HG03280 (cell line): ENCODE measurements around the gene DNAJC7.
A peak's percentile ranks its signal among the peaks of the same experiment; 100 is the strongest.
"Not testable (repeated sequence)": the region's sequence is repeated elsewhere in the genome, so short reads cannot be mapped to it uniquely, and the experiment has no call there.

Experiments used
- ATAC-seq: cut with Tn5 transposase; IDR thresholded peaks from one replicate; pipeline ENCODE4 v1.9.1; 2021; ENCODE audit warnings: mild to moderate bottlenecking, moderate library complexity; ENCODE audit not compliant: unreplicated experiment

The DNAJC7 gene

DNA sequence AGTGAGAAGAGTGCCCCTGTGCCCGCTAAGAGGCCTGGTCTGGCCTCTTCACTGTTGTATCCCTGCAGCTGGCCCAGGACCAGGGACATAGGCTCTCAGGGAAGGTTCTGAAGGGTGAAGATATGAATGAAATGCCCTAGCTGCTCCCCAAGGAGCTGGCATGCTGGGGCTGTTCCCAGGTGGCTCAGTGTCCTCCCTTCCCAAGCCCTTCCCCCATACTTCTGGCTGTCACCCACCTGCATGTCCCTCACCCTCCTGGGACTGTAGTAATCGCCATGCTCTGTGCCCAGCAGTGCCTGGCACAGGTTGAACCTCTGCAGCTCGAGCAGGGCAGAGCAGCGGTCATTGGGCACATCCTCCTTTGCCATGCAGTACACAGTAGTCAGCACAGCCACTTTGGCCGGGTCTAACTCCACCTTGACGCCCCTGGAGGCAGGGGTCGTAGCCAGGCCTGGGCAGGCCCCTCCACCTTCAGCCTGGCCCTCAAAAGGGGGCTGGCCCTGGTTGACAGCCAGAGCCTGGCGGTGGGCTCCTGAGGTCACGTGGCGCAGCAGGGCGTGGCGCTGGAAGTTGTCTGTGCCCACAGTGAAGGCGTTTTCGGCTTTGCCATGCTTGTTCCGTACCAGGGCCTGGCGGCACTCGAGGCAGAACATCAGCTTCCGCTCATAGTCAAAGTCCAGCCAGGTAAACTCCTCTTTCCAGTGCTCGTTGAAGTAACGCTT is 25.5 kb upstream of the DNAJC7 start:
- ATAC-seq = no peak

DNA sequence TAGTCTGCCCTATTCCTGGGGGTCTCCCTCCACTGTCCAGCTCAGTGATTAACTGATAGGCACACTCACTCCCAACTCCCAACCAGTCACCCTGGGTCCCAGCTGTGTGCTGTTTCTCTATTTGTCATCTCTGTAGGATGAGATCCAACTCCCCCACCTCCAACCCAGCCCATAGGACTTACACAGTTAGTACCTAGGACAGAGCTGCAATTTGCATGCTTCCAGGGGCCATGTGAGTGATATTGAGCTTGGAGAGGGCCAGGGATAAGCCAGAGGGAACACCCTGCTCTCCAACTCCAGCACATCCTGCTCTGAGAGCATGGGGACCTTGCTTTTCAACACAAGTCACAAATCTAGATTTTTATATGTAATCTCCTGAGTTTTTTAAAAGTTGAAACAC is 24.4 kb upstream of the DNAJC7 start:
- no peak for ATAC-seq

DNA sequence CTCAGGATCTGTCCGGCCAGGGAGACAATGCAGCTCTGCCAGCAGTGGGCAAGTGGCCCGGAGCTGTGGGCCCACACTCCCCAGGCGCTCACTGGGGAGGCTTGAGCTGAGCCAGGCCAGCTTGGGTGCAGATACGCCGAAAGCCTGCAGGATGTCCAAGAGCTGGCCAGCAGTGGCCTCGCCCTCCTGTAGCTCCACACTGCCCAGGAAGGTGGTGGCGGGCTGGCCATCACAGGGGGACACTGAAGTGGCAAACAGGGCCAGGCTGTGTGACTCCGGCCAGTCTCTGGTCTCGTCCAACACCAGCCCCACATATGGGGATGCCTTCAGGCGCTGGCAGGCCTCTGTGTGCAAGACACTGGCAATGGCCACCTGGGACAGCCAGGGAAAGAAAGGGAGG is 23.6 kb upstream of the DNAJC7 start:
- ATAC-seq = no peak

DNA sequence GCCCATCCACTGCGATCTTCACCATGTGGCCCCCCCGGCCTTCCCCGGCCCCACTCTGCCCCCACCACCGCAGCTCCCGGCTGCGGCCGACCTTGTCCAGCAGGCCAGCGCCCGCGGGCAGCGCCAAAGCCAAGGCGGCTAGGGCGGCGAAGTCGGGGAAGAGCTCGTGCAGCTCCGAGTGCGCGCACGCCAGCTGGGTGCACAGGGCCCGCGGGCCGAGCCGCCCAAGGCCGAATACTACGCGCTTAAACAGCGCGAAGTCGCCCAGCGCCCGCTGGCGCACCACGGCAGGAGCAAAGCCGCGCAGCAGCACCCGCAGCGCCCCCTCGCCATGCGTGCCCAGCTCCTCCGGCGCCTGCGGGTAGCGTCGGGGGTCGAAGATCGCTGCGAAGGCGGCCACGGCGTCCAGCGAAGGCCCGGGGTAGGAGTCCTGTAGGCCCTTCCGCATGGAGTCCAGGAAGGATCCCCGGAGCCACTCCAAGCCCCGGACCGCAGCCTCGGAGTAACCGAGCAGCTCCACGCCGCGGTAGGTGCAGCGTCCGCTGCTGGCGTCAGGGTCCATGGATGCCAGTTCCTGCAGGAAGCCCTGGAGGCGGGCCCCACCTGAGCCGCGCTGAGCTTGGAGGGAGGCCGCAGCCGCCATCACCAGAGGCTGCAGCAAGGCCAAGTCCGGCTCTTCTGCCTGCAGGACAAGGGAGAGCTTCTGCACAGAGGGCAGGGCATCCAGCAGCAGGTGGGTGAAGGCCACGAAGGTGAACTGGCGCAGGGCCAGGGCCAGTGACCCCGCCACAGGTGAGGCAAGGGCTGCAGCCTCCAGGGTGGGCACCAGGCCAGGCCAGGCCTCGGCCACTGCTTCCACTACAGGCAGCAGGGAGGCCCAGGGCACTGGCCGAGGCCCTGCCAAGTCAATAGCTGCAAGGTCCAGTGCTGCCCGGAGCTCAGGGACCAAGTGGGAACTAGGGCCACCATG is 22.8 kb upstream of the DNAJC7 start:
- no peak for ATAC-seq

DNA sequence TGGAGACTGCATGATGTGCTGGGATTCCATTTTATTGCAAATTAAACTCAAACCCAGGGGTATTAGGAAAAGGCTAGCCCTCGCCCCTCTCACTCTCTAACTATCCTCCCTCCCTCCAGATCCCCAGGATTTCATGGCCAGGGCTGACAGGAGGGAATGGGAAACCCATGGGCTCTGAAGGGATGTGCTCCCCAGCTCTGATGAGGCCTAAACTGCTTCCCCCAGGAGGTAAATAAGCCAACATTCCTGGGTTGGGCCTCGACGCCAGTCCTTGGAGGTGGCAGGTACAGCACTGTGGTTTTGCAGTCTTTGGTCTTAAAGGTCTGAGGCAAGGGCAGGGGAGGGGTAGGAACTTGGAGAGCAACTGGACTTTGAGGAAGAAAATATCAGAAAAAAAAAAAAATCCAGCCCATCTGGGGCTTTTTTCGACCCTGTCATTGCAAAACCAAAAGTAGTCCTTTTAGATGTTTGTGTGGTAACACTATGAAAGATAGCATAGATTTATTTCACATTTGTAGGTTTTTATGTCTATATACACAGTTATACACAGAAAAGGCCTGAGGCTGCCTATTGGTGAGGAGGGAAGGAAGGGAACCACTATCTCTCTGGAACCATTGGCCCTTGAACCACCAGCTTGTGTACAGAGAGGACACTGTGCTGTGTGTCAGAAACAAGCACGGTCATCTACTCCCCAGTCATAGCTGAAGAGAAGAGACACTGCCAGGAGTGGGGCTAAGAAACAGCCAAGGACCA is 21.2 kb upstream of the DNAJC7 start:
- ATAC-seq = no peak

DNA sequence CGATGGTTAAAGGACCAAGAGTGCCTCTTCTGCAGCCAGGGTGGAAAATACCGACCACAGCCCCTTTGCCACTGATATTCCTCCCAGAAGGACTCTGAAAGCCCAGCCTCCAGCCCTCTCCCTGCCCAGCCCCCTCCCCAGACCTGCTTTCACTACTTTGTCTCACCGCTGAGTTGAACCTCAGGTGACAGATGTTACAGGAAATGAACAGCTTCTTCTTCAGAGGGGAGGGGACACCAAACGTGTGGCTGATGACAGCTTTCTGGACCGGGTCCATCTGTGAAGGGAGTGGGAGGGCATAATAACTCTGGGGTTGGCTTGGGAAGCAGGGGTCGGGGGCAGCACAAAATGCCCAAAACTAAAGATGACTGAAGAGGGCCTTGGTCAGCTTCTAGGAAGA is 16.8 kb upstream of the DNAJC7 start:
- ATAC-seq = no peak

DNA sequence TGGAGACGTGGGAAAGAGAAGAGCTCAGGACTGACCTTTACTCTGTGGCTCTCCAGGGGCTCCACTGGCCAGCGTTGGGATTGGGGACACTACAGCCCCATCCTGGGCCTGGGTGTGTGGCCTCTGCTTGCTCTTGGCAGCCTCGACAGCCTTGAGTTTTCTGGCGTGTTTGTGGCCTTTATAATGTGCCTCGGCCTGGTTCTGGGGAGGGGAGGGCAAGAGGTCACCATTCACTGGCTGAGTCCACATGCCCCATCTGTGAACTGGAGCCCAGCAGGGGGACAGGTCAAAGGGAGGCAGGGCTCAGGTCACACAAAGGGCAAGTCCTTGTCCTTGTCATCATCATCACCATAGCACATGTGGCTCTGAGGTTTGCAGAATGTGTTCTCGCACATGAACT is 14.3 kb upstream of the DNAJC7 start:
- no peak for ATAC-seq

DNA sequence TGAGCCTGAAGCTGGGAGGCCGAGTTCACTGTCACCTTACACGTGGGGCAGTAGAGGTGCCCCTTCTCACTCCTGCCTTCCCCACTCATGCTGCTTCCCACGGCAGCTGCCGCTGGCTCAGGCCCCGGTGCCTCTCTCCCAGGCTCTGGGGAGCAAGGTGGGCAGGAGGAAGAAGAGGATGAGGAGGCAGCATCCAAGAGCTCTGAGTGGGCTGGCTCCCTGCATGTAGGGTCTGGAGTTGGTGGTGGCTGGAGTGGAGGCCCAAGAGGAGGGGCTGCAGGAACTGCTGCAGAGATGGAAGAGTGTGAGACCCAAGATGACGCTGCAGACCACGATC is 11.5 kb upstream of the DNAJC7 start:
- ATAC-seq = no peak

DNA sequence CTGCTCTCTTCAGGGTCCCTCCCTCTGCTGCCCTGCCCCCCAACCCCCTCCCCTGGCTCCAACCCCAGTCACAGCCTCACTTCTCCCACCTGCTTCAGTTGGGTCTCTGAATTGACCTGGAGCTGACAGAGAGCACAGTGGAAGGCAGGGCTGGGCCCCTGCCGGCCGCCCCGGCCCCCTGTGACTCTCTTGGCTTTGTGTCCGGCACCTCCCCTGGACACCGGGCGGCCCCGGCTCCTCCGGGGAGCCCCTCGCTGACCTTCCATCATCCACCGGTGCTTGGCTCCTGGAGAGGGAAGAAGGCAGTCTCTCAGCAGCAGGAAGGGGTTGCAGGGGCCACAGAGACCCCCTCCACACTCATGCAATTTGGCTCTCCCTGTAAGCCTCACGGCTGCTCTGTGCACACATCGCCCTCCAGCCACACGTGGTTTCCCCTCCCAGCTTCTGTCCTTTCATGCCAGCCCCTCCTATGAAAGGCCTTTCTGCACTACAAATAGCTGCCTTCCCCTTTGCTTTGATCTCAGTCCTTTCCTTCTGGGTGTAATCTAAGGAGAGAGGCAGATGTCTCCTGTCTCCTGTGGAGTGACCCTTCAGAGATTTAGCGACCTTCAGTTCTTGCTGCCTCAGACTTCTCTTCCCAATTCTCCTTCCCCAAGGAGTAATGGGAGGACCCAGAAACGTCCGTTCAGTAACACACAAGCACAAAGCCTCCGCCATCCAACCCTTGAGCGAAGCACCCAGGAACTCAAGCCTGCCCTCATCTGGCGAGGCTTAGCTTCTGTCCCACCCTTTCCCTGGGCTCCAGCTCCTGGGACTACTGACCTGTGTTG is 10.9 kb upstream of the DNAJC7 start:
- ATAC-seq = no peak

DNA sequence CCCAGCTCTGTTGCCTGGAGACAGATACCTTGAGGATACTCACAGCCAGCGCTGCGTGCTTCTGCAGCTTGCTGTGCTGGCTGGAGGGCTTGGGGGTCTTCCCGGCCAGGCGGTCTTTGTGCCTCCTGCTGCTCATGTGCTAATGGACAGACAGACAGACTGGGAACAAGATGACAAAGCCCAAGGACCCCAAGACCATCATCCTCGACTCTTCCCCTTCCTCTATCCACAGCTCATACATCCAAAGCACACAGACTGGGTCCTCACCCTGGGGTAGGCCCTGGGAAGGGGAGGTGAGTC is 10.3 kb upstream of the DNAJC7 start:
- ATAC-seq = no peak

DNA sequence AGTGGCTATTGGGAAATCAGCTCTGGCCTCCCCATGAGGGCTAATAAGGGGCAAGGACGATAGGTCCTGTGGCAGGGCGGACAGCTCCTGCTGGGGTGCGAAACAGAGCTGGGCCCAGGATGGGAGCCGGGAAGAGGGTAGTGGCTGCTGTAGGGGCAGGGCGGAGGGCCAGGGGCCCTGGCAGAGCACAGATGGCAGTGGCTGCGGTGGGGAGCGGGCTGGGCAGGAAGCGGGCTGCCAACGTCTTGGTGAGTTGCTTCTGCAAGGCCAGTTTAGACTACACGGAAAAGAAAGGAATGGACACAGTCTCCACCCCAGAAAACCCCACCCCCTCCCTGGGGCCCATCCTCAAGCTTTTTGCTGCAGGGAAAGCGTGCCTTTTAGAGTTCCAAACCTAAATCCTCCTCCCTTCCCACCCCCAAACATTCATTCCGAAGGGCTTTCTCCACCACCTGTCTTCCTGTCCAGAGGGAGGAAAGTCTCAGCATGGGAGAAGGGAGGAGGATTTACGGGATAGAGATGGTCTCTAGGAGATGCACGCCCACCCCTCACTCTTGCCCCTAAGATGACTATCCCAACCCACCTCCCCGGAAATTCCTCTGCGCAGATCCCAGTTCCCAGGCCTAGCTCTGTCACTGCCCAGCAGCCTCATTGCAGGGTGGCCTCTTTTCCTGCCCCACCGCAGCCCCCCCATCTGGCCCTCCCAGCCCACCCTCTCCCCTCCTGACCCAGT is 9.8 kb upstream of the DNAJC7 start:
- no peak for ATAC-seq

DNA sequence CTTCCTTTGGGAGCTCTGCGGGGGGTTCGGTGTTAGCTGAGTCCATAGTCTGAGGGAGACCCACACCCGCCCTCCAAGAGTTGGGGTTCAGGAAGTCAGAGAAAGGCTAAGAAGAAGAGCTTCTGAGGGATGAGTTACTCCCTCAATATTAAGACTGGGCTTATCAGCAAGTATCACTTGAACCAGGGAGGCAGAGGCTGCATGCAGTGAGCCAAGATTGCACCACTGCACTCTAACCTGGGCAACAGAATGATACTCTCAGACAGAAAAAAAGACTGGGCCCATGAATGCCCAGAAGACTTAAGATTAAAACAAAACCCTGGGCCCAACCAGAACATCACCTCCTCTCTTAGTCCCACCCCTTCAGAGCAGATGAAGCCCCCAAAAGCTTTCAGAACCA is 8.7 kb upstream of the DNAJC7 start:
- ATAC-seq = no peak

DNA sequence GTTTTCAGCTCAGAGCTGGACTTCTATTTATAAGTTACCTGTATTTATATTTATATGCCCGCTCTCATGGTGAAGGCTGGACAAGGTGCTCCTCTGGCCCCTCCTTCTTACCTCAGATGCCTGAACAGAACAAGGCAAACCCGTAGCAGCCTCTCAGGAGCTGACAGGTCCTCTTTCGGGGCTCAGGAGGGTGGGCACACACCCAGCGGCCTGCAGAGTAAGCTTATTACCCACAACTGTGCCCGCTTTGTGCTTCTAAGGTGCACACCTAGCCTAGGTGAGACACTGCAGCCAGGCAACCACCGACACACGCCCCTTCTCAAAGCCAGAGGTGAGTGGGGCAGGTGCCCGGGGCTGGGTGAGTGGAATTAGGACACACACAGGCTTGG is 7.9 kb upstream of the DNAJC7 start:
- ATAC-seq = peak; percentile 22

DNA sequence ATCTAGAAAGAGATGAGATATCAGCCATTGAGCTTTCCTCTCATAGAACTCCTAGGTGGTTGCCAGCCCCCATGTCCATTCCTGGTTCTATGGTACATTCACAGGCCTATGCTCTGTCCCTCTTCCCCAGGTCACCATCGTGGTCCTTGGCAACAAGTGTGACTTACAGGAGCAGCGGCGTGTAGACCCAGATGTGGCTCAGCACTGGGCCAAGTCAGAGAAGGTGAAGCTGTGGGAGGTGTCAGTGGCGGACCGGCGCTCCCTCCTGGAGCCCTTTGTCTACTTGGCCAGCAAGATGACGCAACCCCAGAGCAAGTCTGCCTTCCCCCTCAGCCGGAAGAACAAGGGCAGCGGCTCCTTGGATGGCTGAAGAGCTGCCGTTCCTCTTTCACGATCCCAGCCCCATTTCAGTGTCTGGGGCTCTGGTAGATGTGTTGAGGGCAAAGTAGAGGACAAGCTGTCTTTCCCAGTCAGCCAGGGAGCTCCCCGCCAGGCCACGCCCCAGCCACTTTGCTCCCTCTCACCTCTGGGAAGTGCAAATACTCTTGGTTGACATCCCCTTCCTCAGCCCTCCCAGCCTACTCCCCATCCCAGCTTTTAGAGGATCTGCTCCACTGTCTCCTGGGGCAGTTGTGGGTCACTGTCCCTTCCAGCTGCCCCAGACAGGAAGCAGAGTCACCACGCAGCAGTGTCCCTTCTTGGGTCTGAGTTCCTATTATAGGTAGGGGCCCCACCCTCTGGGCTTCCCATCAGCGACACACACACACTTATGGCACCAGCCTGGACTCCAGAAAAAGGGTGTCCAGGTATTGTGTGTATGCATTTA is 6.5 kb upstream of the DNAJC7 start:
- ATAC-seq = no peak

DNA sequence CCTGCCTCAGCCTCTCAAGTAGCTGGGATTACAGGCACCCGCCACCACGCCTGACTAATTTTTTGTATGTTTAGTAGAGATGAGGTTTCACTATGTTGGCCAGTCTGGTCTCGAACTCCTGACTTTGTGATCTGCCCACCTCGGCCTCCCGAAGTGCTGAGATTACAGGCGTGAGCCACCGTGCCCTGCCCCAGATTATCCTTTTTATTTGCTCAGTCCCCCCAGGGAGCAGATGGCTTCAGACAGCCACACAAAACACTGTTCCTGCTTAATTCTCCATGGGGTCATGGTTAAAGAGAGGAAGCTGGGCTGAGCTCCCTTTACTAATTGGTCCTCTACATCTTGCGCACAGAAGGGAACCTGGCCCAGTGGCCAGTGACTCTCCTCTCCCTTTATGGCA is 3.6 kb upstream of the DNAJC7 start:
- ATAC-seq = not testable (repeated sequence)

DNA sequence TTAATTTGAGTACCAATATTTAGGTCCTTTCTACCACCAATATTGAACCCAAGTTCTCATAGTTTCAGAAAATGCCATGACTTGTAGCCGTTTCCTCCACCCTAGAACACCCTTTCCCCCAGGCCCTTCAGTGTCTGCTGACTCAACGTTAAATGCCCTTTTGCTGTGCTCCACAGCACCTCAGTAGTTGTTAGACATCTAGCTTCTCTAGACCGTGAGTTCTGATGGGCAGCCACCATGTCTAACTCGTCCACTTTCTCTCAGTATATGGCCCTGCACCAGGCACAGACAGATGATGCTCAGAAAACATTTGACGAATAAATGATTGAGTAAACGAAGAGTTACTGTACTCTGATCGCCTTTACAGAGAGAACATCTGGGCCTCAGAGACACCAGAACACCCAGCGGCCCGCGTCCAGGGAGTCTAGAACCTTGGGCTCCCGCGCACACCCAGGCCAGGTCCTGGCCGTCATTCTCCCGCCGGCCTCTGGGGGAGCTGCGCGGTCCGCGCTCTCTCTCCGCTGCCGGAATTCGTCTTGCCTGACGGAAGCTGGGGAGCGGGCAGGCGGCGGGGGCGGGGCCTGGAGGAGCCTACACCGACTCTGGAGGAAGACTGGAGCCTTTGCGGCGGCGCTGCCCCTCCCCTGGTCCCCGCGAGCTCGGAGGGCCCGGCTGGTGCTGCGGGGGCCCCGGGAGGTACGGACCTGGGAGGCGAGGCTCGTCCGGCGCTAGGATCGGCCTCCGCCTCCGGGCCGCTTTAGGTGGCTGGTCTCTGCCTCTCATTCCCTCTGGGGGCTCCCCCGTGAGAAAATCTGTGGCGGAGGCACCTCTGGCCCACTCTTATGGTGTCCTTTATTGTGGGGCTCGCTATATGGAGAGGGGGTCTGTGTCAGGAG is 2.5 kb upstream of the DNAJC7 start, which contains the start of gene NKIRAS2:
Gene NKIRAS2, plus strand, starts transcription at position 582 of the 896 bp plus-strand sequence. CDS start 1,488 bp downstream, outside the sequence.
- peak; percentile 67 for ATAC-seq

DNA sequence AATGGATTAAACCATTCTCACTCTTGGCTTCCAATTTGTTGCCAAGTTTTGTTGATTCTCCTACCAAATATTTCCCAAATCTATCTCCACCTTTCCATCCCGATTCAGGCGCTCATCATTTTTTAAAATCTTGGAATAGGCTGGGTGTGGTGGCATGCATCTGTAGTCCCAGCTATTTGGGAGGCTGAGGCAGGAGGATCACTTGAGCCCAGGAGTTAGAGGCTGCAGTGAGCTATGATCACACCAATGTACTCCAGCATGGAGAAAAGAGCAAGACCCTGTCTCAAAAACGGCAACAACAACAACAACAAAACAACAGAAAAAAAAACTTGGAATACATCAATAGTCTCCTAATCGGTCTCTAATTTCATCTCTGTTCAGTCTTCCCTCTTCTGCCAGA is 1.7 kb upstream of the DNAJC7 start:
- no peak for ATAC-seq

DNA sequence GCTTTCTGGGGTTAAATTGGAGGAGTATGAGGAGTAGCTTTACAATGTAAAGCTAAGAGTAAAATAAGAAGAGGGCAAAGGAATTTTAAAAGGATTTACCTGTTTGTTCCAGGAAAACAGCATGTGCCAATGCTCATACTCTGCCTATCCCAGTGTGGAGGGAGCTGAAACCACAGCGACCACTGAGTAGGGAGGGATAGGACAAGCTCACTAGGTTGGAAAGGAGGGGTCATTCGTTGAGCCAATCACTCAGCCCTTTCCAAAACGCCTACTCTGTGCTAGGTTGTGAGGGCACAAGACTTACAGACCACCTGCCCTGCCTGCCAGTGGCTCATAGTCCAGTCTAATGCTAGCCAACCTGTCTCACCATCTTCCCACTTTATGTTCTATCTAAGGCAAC is 1.1 kb upstream of the DNAJC7 start:
- no peak for ATAC-seq
